GM19193 (cell line): Measurements from ENCODE around the gene IER3IP1.
A peak's percentile ranks its signal among the peaks of the same experiment; 100 is the strongest.

ENCODE experiments used
- POLR2A ChIP-seq: IDR thresholded peaks from 4 replicates; pipeline ENCODE4 v1.6.1; 2011; ENCODE audit not compliant: insufficient read depth, insufficient read length; ENCODE audit errors: extremely low read depth

Gene IER3IP1, protein sequence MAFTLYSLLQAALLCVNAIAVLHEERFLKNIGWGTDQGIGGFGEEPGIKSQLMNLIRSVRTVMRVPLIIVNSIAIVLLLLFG

GRCh38 chr18:47175898-47176575 is at the start of gene IER3IP1:
TSS of gene IER3IP1 (minus strand) at chr18:47176364. CDS start at chr18:47176277, 87 bp downstream.
- TF ChIP-seq POLR2A: peak; percentile 73

DNA sequence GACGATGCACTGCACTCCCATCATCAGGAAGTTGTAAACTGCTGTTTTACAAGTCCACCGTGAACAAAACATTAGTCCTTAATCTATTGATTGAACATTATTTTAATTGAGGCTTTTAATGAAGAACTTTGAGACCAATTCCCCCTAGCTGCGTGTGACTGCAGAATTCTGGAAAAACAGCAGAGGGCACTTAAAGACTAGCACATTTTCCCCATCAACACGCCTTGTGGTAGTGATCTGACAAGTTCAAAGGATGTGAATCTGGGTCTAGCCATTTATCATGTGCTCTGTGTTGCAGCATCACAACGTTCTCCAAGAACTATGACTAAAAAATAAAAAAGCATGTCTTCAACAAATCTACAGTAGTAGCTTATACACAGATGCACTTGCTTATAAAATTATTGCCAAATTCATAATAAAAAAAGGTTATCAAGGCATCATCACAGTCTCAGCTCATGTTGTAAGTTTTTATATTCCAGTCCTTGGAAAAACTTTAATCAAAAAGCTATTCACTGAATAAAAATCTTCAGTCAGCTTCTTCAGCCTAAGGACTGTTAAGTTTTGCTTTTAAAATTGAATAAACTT is 39.5 kb upstream of the IER3IP1 start:
- TF ChIP-seq POLR2A: no peak

DNA sequence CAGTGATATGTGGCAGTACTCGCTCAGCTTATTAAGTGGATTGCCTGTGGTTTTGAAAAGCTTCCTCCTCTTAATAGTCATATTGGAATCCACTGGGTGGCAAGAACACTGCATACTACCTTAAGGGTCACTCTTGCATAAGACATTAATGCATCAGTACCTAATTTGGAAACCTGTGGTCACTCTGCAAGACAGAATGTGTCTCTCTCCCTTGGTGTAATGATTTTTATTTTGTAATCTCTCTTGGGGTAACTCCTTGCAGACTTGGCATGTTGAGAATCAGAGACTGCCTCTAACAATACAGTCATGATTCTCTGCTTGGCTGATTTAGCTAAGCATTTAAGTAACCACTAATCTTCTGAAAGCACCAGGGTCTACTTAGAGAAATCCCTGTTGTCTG is 33.0 kb upstream of the IER3IP1 start:
- TF ChIP-seq POLR2A: no peak

DNA sequence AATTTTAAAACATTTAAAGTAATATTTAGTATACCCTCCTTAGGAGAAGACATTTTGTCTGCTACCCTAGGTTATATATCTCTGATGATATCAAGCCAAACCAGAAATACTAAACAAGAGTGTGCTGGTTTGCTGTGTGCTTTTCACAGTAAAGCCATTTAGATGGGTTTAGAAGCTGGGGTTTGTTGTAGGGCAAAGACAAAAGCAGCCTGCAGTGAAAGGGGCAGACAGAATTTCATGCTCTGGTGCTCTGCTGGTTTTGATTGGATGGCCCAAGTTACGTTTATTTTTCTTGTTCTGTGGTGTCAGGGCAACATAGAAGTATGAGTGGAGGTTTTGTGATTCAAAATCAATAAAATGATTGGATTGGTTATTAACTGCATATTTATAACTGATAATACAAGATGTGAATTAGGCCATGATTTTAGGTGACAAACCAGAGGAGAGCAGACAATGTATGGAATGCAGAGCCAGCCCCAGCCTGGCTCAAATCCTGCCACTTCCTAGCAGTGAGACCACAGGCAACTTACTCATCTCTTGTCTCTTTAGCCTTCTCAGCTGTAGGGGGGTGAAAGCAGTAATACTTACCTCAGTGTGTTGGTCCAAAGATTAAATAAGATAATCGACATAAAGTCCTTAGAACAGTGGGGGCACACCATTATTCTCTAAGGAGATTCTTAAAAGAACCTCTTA is 30.9 kb upstream of the IER3IP1 start:
- no peak for TF ChIP-seq POLR2A

- no peak for TF ChIP-seq POLR2A
Observed at GRCh38 chr18:47204908-47205522, 28.9 kb upstream of the IER3IP1 start.

GRCh38 chr18:47203626-47204464 is 27.7 kb upstream of the IER3IP1 start:
- no peak for TF ChIP-seq POLR2A

DNA sequence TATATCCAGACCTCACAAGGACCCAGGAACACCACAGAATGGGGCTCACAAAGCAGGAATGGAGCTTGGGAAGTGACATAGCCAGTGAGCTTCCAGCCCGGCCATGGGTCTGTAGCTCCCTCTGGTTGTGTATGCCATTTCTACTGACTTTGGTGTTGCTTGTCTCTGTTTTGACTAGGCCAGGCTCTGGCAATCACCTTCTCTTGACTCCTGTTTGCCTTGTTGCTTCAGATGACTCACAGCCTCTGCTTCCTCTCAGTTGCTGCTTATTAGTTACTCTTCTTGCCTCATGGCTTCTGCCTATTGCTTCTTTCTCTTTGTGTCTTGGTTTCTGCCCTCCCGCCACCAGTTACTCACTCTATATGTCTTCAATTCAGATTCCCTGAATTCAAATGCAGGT is 15.8 kb upstream of the IER3IP1 start:
- no peak for TF ChIP-seq POLR2A

DNA sequence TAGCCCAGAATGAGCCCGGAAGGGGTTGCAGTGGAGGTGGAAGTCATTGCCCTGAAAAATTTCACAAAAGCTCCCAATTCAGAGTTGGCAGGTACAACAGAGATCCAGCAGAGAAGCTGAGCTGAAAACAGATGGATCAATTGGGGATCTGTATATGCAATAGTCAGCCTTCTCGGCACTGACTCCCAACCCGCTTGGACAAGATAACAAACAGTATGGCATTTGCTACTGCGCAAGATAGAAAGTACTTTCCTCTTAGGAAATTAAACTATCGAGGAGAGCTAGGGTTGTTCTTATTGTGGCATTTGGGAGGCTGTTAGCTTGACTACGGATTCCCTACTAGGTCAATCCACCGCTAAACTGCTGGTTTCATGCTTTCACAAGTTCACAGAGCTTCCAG is 11.6 kb upstream of the IER3IP1 start:
- no peak for TF ChIP-seq POLR2A

DNA sequence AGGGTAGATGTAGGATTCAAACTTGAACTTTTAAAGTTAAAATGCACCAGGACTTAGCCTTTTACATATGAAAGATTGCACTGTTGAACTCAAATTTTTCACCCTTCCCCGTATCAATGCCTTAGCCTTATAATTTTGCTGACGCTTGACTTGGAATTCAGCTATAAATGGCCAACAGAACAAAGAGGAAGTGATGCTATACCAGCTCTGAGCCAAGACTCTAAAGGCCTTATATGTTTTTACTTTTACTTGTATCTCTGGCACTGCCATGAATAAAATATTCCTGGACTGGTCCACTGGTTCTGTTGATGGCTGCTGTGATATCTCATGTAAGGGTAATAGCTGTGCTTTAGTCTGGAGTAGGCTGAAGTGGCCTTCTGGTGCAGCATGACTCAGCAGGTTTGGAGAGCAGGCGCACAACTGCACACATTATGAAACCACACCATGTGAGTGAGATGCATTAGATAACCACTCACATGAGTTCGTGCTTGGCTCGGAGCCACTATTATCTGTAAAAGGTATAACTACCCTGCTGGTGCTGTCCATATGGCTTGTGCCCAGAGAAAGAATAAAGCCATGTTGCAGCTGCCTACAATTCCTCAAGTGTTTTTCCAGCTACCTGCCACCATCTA is 8.4 kb upstream of the IER3IP1 start:
- no peak for TF ChIP-seq POLR2A

- TF ChIP-seq POLR2A: no peak
Observed at GRCh38 chr18:47180765-47181164, 4.6 kb upstream of the IER3IP1 start.

- no peak for TF ChIP-seq POLR2A
Observed at GRCh38 chr18:47179520-47179919, 3.4 kb upstream of the IER3IP1 start.

GRCh38 chr18:47175283-47175897 is 774 bp downstream of the IER3IP1 start:
- no peak for TF ChIP-seq POLR2A

DNA sequence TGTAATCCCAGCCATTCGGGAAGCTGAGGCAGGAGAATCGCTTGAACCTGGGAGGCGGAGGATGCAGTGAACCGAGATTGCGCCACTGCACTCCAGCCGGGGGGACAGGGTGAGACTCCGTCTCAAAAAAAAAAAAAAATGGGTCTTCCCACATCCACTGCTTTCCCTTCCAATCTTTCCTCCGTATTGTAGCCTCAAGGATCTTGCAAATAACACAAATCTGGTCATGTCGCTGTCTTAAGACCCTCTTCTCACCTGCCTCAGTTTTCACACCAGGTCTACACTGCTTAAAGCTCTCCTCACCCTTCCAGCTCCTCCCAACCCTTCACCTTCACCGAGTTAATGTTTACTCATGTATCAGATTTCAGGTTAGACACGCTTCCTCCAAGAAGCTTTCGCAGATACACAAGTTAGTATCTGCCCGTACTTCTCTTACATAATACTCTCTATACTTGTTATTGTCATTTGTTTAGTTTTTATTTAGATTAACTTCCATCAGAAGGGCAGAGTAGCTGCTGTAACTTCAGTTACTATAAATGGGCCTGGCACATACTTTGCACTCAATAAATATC is 1.5 kb downstream of the IER3IP1 start:
- no peak for TF ChIP-seq POLR2A
